Measurements from ENCODE around the gene SLC26A2.
A peak's percentile ranks its signal among the peaks of the same experiment; 100 is the strongest.

SLC26A2 gene

DNA sequence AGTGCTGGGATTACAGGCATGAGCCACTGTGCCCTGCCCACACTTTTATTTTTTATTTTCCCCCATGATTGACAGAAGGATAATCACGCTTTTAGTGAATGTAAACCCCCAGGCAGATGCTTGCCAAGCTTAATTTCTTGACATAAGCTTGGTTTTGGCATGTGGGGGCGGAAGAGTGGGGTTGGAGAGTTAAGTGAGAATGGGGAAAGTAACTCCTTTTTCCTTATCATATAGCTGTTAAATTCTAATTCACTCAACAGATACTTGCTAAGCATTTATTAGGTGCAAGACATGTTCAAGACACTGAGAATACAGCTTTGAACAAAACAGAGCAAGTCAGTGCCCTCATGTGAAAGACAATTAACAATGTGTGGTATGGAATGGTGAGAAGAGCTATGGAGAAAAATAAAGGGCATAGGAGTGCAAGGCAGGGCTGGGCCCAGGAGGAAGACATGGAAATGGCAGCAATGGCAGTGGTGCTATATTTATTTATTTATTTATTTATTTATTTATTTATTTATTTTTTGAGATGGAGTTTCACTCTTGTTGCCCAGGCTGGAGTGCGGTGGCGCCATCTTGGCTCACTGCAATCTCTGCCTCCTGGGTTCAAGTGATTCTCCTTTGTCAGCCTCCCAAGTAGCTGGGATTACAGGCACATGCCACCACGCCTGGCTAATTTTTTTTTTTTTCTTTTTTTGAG, 2.2 kb downstream of the SLC26A2 start:
- DNase-seq, result no peak

DNA sequence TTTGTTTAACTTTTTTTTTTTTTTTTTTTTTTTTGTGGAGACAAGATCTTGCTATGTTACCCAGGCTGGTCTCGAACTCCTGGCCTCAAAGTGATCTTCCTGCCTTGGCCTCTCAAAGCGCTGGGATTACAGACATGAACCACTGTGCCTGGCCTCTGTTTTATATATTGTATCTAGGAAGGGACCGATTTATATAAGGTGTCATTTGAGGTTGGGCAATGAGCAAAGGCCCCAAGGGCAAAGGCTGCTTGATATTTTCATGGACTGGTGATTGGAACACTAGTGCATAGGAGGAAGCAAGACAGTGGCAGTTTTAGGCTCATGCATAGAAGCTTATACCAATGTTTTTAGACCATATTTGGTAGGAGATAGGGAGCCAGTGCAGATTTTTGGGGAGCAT, 3.2 kb downstream of the SLC26A2 start:
- no peak for DNase-seq

DNA sequence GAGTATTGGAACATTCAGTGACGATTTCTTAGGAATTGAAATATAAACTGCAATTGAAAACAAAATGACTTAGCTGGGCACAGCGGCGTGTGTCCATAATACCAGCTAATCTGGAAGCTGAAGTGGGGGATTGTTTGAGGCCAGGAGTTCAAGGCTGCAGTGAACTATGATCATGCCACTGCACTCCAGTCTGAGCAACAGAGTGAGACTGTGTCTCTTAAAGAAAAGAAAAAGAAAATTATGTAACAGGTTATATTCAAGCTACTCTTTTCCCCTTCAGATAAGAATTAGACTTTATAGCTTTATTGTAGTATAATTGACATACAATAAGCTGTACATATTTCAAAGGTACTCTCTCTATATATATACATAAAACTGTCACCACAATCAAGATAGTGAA, 6.4 kb downstream of the SLC26A2 start:
- DNase-seq, result no peak

DNA sequence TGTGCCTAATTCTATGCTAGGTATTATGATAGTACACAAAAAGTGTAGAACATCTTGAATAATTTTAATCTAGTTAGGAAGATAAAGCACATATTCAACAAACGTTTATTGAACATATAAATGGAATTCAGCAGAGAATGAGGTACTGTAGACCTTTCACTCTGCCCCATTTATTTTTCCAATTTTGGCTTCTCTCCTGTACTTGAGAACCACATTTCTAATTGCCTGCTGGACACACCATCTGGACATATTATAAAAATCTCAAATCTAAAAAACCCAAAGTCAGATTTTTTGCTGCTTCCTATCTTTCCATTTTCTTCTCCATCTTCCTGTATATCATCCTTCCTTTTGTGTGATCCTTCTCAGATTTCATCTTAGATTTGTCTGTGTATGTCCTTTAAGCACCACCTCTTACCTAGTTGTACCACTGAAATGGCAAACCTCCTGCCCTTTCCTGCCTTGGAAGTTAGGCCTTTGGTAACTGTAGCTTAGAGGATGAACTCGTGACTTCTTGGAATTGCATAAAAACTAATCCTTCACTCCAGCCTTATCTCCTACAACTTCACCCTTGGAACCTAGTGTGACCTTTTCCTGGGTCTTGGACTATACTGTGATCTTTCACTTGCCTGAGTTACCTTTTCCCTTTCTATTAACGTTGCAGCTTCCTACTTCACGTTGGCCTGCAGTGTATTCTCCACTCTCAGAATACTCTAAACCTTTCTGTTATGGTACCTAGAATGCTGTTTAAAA, 8.8 kb downstream of the SLC26A2 start:
- DNase-seq, result no peak

DNA sequence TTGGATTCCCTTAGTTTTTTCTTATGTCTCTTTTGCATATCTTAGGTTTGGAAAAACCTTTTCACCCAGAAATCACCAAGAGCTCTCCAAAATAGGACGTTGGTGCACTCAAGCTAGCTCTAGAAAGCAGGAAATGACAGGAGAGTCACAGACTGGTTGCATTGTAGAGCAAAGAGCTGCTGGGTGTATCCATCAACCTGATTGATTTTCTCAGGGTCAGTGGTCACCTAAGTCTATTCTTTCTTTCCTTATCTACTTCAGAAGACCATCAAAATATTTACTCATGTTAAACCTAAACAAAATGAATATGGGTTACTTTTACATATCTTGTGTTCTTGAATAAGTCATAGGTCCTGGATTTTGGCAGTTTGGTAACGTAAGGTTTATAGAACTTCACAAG, 14.9 kb downstream of the SLC26A2 start:
- DNase-seq, result no peak

DNA sequence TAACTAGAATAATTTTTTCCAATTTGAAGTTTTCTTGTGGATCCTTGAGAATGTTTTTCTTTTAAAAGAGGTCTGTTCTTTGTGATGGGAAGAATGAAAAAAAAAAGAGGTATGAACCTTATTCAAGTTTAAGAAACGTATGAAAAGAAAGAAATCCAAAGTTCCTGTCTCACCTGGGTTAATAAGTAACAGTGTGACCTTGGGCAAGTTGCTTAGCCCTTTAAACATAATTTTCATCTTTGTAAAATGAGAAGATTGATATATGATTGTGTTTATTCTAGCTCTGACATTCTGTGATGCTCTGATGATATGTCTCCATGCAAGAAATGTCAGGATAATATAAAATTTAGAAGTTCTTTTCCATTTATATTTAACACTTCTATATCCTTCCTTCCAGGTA, 19.3 kb downstream of the SLC26A2 start:
- DNase-seq, result no peak

DNA sequence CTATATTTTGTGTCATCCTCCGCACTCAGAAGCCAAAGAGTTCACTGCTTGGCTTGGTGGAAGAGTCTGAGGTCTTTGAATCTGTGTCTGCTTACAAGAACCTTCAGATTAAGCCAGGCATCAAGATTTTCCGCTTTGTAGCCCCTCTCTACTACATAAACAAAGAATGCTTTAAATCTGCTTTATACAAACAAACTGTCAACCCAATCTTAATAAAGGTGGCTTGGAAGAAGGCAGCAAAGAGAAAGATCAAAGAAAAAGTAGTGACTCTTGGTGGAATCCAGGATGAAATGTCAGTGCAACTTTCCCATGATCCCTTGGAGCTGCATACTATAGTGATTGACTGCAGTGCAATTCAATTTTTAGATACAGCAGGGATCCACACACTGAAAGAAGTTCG, 20.6 kb downstream of the SLC26A2 start:
- DNase-seq, result no peak

DNA sequence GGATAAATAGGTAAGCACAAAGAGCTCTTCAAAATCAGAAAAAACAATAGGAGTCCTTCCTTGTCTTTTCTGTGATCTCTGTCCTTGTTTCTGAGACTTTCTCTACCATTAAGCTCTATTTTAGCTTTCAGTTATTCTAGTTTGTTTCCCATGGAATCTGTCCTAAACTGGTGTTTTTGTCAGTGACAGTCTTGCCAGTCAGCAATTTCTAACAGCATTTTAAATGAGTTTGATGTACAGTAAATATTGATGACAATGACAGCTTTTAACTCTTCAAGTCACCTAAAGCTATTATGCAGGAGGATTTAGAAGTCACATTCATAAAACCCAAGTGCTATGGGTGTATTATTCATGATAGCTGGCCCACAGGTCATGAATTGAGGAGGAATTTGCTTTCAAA, 21.9 kb downstream of the SLC26A2 start:
- no peak for DNase-seq

DNA sequence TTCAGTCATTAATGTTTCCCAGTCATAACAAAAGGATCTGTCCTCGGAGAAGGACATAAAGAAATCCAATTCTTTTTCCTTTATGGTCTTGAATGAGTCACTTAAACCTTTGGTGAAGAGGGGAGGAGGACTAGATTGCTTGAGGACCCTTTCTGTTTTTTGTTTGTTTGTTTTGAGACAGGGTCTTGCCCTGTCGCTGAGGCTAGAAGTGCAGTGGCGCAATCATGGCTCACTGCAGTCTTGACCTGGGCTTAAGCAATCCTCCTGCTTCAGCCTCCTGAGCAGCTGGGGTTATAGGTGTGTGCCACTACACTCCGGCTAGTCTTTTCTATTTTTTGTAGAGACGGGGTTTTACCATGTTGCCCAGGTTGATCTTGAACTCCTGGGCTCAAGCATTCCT, 27.6 kb downstream of the SLC26A2 start:
- no peak for DNase-seq

DNA sequence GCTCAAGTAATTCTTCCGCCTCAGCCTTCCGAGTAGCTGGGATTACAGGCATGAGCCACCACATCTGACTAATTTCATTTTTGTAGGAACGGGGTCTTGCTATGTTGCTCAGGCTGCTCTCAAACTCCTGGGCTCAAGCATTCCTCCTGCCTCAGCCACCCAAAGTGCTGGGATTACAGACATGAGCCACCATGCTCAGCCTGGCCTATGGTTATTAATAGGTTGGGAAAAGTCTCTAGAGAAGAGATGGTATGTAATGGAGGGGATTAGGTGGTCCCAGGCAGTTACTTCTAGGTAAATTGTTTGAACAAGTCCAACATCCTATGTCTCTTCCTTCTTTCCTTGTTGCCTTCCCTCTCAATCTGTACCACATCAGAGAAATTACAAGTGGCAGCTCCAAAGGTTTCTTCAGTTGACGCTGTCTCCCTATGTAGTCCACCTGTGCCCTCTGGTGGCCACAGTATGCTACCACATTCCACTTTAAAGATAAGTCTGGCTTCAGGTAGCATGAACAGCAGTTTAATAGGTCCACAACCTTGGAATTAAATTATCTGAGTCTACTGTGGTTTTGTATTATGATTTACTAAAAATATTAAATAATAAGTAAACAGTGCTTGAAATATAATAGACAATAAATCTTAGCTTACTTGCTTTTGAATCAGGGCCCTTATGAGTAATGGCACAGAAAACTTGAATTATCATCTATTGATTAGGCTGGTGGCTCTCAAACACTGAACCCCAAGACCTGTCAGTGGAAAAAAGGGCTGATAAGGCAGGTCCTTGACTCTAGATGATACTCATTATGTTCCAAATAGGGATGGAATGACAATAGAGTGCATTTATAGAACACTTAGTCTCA, 30.2 kb downstream of the SLC26A2 start:
- peak; percentile 45 for DNase-seq

DNA sequence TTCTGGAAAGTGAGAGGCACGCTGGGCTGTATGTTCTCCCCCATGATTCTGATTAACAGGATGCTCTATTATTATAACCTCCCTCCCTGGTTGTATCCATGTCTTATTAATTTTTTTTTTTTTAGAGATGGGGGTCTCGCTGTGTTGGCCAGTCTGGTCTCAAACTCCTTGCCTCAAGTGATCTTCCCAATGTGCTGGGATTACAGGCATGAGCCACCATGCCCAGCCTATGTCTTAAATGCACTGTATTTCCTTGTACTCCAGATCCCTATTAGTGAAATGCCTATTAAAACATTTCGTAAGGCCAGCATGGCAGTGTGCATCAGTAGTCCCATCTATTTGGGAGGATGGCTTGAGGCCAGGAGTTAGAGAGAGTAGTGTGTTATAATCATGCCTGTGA, 32.9 kb downstream of the SLC26A2 start:
- no peak for DNase-seq

DNA sequence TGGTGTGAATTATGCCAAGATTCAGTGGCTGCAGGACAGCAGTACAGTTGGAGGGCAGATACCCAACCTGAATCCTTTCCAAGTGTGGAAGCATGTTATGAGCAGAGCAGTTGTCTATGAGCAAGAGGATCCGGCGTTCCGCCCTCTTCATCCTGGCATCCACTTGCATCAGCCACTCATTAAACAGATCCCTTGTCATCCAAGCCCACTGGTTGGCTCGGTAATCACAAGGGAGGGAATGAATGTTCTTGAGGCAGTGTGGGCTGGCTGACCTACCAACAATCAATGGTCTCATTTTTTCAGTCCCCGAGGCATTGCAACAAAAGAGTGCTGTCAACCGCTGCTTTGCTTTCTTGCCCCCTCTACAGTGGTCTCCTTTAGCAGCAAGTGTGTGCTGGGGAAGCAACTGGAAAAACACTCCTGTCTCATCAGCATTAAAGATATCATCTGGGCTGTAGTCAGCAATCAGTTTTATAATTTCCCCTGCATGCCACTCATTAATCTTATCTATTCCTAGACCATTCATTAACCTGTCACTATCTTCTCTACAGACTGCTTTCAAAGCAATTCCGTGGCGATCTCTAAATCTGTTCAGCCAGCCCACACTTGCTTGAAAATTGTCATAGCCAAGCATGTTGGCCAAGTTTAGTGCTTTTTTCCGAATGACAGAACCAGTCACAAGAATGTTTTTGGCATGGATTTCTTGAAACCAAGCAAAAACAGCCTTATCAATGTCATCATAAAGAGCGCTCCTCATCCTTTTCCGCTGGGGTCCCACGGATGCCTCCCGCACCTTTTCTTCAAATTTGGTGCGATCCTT, 35.0 kb downstream of the SLC26A2 start:
- DNase-seq, result no peak

DNA sequence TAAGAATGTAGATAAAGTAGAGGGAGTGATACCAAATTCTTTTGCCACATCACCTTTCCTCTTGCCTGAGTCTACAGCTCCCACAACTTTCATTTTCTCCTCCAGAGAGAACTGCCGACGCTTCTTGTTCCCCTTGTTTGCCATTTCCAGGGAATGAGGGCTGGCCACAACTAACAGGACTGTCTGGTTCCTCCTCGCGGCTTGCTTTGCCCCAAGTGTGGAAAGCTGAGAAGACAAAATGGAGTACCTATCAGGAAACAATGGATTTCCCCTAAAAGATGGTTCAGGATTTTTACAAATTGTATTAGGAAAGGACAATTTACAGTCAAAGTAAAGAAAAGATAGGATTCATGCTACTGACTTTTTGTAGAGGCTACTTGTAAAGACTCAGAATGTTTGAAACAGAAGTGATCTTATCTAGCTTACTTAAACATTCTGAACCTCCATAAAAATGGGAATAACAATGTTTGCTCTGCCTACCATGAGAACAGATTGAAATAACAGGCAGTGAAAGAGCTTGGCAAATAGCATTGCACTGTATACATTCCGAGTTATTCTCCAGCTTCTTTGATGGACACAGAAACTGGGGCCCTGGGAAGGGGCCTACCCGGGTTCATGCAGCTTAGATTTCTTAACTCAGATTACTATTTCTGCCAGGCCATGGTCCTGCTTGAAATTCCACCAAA, 35.8 kb downstream of the SLC26A2 start:
- DNase-seq, result no peak

DNA sequence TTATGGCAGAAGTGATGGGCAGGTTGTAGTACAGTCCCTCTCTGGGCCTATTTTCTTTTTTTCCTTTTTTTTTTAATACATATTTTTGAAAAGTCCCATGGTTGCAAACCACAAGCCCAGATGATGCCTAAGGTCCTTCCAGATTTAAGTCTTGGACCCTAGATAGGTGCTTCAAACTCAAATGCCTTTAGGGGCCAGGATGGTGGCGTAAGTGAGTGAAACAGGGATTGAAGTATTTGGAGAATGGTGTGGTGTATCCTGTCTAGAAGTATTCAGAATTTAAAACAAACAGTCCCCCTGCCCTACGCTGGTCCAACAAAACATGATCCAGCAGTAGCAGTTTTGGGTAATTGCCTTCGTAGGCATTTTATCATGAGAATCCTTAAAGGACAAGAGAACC, 37.7 kb downstream of the SLC26A2 start:
- no peak for DNase-seq

DNA sequence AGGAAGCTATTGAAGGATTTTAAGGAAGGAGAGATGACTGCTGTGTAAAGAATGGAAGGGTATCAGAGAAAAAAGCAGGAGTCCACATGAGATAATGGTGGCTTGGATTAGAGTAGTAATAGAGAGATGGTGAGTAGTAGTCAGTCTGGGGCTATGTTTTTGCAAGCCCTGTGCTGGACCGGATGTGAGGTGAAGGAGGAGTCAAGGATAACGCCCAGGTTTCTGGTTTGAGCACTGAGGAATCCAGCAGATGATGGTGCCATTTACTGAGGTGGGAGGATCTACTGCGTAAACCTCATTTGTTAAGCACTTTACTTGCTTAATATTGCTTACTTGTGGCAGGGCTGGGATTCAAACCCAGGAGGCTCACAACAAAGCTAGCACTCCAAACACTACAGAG, 38.8 kb downstream of the SLC26A2 start:
- DNase-seq, result no peak

DNA sequence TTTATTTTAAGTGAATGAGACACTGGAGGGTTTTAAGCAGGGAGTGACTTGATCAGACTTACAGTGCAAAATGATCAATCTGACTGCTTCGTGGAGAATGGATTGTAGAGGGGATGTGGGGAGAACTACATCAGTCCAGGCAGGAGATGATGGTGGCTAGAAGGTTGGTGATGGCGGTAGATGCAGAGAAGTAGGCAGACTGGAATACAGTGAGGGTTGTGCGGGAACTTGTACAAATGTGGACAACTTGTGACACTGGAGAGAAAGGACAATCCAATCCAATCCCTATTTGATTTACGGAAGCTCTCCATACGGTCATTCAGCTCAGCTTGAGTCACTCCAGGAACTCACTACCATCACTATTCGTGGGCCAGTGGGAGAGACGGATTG, 39.3 kb downstream of the SLC26A2 start:
- no peak for DNase-seq

DNA sequence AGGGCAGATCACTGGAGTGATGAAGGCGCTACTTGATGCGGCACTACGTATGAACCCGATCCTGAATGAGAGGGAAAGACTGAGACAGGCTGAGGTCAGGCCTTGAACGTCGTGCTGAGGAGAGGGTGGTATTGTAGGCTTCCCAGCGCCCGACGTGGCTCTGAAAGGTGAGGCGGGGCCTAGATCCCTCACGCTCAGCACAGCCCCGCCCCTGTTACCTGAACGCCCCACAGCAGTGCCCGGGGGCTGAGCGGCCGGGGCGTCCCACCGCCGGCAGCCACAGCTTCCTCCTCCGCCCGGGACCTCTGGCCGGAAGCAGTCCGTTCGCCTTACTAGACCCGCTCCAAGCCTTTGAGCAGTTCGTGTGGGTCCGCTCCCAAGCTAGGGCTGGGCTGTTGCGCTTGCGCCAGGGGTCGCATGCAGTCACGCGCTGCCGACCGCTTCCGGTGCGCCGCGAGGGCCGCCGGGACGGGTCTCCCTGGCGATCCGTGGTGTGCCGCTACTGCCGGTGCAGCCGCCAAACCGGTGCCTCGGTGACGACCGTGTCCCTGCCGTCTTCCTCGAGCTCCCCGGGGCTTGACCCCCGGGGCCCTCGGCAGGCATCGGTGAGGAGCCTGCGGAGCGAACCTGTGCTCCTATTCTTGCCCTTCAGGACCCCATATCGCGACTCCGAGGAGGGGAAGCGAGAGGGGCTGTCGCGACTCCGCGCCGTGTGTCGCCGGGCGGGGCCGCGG, 39.9 kb downstream of the SLC26A2 start, which contains the start of the genes HMGXB3 and TIGD6:
Gene HMGXB3 (plus strand): TSS at position 484 of the 734 bp plus-strand sequence. CDS start 4,114 bp downstream, outside the sequence.
Gene TIGD6 (minus strand): TSS at position 399 of the 734 bp plus-strand sequence. CDS start 4,306 bp downstream, outside the sequence.
- DNase-seq, result peak; percentile 83

DNA sequence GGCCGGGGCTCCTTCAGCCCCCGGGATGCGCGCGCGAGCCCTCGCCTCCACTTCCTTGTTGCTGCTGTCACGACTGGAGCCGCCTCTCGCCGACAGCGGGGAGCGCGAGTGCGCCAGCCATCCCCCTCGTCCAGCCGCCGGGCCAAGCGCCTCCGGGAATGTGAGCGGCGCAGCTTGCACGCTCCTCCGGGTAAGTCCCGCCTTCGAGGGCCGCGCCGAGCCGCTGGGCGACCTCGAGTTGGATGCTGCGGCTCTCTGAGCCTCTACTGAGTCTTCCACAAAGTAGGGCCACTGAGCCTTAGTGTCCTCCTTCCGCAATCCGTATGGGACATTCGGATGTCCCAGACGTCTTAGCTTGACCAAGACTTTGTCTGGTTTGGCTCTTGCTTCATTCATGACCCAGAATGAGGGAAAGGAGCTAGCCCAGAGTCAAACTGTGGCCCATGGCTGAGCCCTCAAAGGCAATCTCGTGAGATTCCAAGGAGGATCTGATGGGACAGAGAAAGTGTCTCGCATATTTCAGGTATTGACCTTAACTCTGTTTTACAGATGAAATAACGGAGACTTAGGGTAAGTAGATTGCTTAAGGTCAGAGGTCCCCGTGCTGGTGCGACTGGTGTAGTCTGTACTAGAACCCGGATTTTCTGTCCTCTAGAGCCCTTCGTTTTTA, 40.6 kb downstream of the SLC26A2 start:
- DNase-seq, result no peak

DNA sequence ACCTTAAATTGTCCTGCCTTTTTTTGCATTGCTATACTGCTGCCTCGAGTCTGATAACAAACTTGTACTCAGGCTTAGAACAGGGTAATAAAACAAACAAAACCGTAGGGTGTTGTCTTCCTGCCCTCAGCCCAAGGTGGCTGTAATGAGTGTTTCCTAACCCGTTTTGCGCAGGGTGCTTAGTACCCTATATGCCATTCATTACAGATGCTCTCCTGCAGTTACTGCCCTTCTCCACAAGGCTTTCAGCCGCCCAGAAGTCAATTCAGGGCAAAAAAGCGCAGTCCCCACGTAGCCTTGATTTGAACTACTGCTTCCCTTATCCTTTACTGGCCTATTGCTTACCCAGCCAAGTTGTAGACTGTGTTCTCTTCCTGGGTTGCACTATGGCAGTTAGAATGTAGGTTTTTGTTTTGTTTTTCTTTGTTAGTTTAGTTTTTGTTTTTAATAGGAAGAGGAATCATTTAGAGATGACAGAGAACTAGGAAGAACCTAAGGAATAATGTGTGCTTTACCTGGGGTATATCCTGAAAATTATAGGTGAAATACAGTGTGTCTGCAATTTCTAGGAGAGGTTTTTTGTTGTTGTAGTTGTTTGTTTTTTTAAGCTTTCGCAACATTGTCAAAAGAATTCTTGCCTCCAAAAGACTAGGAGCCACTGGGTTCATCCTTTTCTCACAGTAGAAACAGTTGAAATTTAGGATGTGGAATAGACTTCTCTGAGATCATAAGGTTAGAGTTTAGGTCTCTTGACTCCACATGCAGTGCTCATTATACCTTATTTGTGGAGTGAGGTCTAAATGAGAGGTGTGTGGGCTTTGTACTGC, 41.3 kb downstream of the SLC26A2 start:
- DNase-seq, result no peak

DNA sequence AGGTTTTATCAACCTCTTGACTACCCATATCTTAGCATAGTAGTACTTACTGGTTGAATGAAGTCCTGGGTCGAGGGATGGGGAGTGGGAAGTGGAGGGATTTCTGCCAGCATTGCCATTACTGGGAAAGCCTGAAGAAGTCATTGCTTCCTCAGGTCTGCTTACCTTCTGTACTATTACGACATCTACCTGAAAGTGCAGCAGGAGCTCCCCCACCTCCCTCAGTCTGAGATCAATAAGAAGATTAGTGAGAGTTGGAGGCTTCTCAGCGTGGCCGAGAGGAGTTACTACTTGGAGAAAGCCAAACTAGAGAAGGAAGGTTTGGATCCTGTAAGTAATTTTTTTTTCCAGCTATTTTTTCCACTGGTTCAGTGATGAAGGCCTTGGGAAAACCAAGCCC, 45.8 kb downstream of the SLC26A2 start:
- no peak for DNase-seq
